NB4 (cell line): ENCODE measurements around the gene PATE2.

Experiments used
- DNase-seq: peaks from one replicate; pipeline ENCODE4 v3.0.0; 2010; ENCODE audit warnings: low read depth
- H3K4me3 ChIP-seq: one replicate; pipeline ENCODE4 v1.5.1; 2011; ENCODE audit warnings: mild to moderate bottlenecking, low read depth, low read length, moderate library complexity
- CTCF ChIP-seq: IDR thresholded peaks from one replicate; pipeline ENCODE4 v1.5.1; 2012; ENCODE audit warnings: low read depth, low read length
- MAX ChIP-seq: IDR thresholded peaks from 2 replicates; pipeline ENCODE4 v1.6.1; 2011; ENCODE audit warnings: low read depth, low read length
- MYC ChIP-seq: IDR thresholded peaks from 2 replicates; pipeline ENCODE4 v1.6.1; 2011; ENCODE audit warnings: low read depth, low read length
- POLR2A ChIP-seq: IDR thresholded peaks from 2 replicates; pipeline ENCODE4 v1.6.1; 2011; ENCODE audit warnings: mild to moderate bottlenecking; ENCODE audit not compliant: insufficient read length; ENCODE audit errors: extremely low read depth

The PATE2 gene

GRCh38 chr11:125768336-125769046 is 10.1 kb downstream of the PATE2 start:
- DNase-seq = no peak
- TF ChIP-seq MYC = no peak
- TF ChIP-seq MAX = no peak
- TF ChIP-seq POLR2A = no peak
- TF ChIP-seq CTCF = no peak
- no peak overlapping the region for H3K4me3 ChIP-seq

GRCh38 chr11:125766251-125766650 is 12.4 kb downstream of the PATE2 start:
- no peak for TF ChIP-seq CTCF
- no peak for TF ChIP-seq POLR2A
- TF ChIP-seq MAX = no peak
- TF ChIP-seq MYC = no peak
- H3K4me3 ChIP-seq = no peak overlapping the region
- DNase-seq = no peak

- no peak overlapping the region for H3K4me3 ChIP-seq
Observed at GRCh38 chr11:125763483-125763882, 15.1 kb downstream of the PATE2 start.

GRCh38 chr11:125762445-125762844 is 16.2 kb downstream of the PATE2 start:
- TF ChIP-seq MYC (no peak), CTCF (no peak), POLR2A (no peak), MAX (no peak)
- H3K4me3 ChIP-seq = no peak overlapping the region
- no peak for DNase-seq

More at GRCh38 chr11:125763483-125763882, 15.1 kb downstream of the PATE2 start:
- no peak for DNase-seq
- no peak for TF ChIP-seq POLR2A

- H3K4me3 ChIP-seq = no peak overlapping the region
- TF ChIP-seq MAX = no peak
- no peak for DNase-seq
Observed at GRCh38 chr11:125756050-125756449, 22.6 kb downstream of the PATE2 start.

- TF ChIP-seq POLR2A = no peak
- TF ChIP-seq MAX = no peak
- no peak for TF ChIP-seq MYC
- no peak for TF ChIP-seq CTCF
- no peak for DNase-seq
Observed at GRCh38 chr11:125750629-125751028, 28.0 kb downstream of the PATE2 start.

GRCh38 chr11:125745979-125746378 is 32.6 kb downstream of the PATE2 start, which contains the start of gene PATE1:
TSS of gene PATE1 (plus strand) at chr11:125746279. CDS start at chr11:125746305, 26 bp downstream.
- no peak within 1 kb of the TSS for H3K4me3 ChIP-seq
- TF ChIP-seq CTCF (no peak), MAX (no peak), POLR2A (no peak), MYC (no peak)
- DNase-seq = no peak

More at GRCh38 chr11:125750629-125751028, 28.0 kb downstream of the PATE2 start:
- no peak overlapping the region for H3K4me3 ChIP-seq
